Esophagus muscularis mucosa (tissue), 3 donors: Measurements from ENCODE around the gene PPA1.

ENCODE experiments used
- POLR2A ChIP-seq: fragments of 450-650 bp; IDR thresholded peaks from one replicate; pipeline ENCODE4 v1.6.1; 2017; ENCODE audit warnings: antibody characterized with exemption, moderate library complexity, mild to moderate bottlenecking, low read depth
- TF ChIP-seq, protein P1 (sequence below), 3 experiments: fragments of 200-600 bp in 2 of 3; fragments of 450-650 bp in 1 of 3; sonication (generic) in 2 of 3; IDR thresholded peaks; one replicate each; pipeline ENCODE4 v1.5.1; 2017 to 2019; ENCODE audit warnings: antibody characterized with exemption in 3 of 3, mild to moderate bottlenecking in 2 of 3, moderate library complexity in 1 of 3

GRCh38 chr10:70260734-70261133 lies 27.5 kb upstream of the PPA1 start:
- no peak for TF ChIP-seq POLR2A
- TF ChIP-seq, protein P1, sequence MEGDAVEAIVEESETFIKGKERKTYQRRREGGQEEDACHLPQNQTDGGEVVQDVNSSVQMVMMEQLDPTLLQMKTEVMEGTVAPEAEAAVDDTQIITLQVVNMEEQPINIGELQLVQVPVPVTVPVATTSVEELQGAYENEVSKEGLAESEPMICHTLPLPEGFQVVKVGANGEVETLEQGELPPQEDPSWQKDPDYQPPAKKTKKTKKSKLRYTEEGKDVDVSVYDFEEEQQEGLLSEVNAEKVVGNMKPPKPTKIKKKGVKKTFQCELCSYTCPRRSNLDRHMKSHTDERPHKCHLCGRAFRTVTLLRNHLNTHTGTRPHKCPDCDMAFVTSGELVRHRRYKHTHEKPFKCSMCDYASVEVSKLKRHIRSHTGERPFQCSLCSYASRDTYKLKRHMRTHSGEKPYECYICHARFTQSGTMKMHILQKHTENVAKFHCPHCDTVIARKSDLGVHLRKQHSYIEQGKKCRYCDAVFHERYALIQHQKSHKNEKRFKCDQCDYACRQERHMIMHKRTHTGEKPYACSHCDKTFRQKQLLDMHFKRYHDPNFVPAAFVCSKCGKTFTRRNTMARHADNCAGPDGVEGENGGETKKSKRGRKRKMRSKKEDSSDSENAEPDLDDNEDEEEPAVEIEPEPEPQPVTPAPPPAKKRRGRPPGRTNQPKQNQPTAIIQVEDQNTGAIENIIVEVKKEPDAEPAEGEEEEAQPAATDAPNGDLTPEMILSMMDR (IDR thresholded peaks at IDR 0.05): no peak
